Measurements from ENCODE around the gene MASP2.
"Not testable (repeated sequence)": the region's sequence is repeated elsewhere in the genome, so short reads cannot be mapped to it uniquely, and the experiment has no call there.

Gene MASP2

GRCh38 chr1:11063937-11064537 is 17.0 kb upstream of the MASP2 start:
- H3K4me1 ChIP-seq (ENCODE audit: control insufficient read depth in 1 of 2, insufficient read depth in 2 of 2, low read length in 2 of 2); H3K18ac ChIP-seq (ENCODE audit: low read length); H4K91ac ChIP-seq (ENCODE audit: low read depth, low read length); H2BK120ac ChIP-seq (ENCODE audit: insufficient read depth, low read length, poor library complexity); H2AK5ac ChIP-seq (ENCODE audit: low read length); H3K9ac ChIP-seq (ENCODE audit: low read length); H4K12ac ChIP-seq (ENCODE audit: low read depth, low read length); H3K4me2 ChIP-seq (ENCODE audit: low read length); H2BK12ac ChIP-seq (ENCODE audit: low read length); H3K27ac ChIP-seq (ENCODE audit: low read depth, low read length); H3K9me3 ChIP-seq (ENCODE audit: insufficient read depth, low read depth, low read length); H4K8ac ChIP-seq (ENCODE audit: low read depth, low read length); H3K4ac ChIP-seq (ENCODE audit: low read depth, low read length); H3K14ac ChIP-seq (ENCODE audit: low read length); H2BK5ac ChIP-seq (ENCODE audit: low read depth, low read length, poor library complexity); DNase-seq; H3K79me1 ChIP-seq (ENCODE audit: low read length); H3K23ac ChIP-seq (ENCODE audit: low read length); H3K79me2 ChIP-seq (ENCODE audit: control insufficient read depth, insufficient read depth, low read length, poor library complexity); H3K27me3 ChIP-seq (ENCODE audit: insufficient read depth, low read length); H2AFZ ChIP-seq (ENCODE audit: insufficient read depth, low read length, poor library complexity); H3K4me3 ChIP-seq (ENCODE audit: low read depth, low read length): not testable (repeated sequence)
- no CpG with 5 or more reads among the region's 18 CpGs for WGBS (ENCODE audit: extremely low coverage, insufficient coverage, insufficient read length)
- peaks cover 42 to 44% of the 10 kb centered on the region in 2 experiments for H3K36me3 ChIP-seq (ENCODE audit: control insufficient read depth in 1 of 2, insufficient read depth in 2 of 2, low read length in 2 of 2)

GRCh38 chr1:11062965-11063401 is 15.9 kb upstream of the MASP2 start:
- WGBS (ENCODE audit: extremely low coverage, insufficient coverage, insufficient read length) = no CpG with 5 or more reads among the region's 3 CpGs
- no peak overlapping the region for H3K14ac ChIP-seq (ENCODE audit: low read length)
- no peaks in the 10 kb centered on the region for H3K9me3 ChIP-seq (ENCODE audit: insufficient read depth, low read depth, low read length)
- peaks cover 9% of the 10 kb centered on the region for H3K79me2 ChIP-seq (ENCODE audit: control insufficient read depth, insufficient read depth, low read length, poor library complexity)
- H2BK5ac ChIP-seq (ENCODE audit: low read depth, low read length, poor library complexity) = no peak overlapping the region
- no peak overlapping the region for H3K27ac ChIP-seq (ENCODE audit: low read depth, low read length)
- H3K4me2 ChIP-seq (ENCODE audit: low read length) = no peak overlapping the region
- peaks cover 33 to 34% of the 10 kb centered on the region in 2 experiments for H3K36me3 ChIP-seq (ENCODE audit: control insufficient read depth in 1 of 2, insufficient read depth in 2 of 2, low read length in 2 of 2)
- H2BK12ac ChIP-seq (ENCODE audit: low read length) = no peak overlapping the region
- peaks cover 0 to 11% of the 10 kb centered on the region in 2 experiments for H3K4me1 ChIP-seq (ENCODE audit: control insufficient read depth in 1 of 2, insufficient read depth in 2 of 2, low read length in 2 of 2)
- no peak overlapping the region for H2AFZ ChIP-seq (ENCODE audit: insufficient read depth, low read length, poor library complexity)
- H4K8ac ChIP-seq (ENCODE audit: low read depth, low read length) = no peak overlapping the region
- no peak overlapping the region for H3K23ac ChIP-seq (ENCODE audit: low read length)
- no peak overlapping the region for H3K4ac ChIP-seq (ENCODE audit: low read depth, low read length)
- H3K79me1 ChIP-seq (ENCODE audit: low read length) = peaks cover 2% of the 10 kb centered on the region
- H4K12ac ChIP-seq (ENCODE audit: low read depth, low read length) = no peak overlapping the region
- no peak for DNase-seq
- no peak overlapping the region for H3K4me3 ChIP-seq (ENCODE audit: low read depth, low read length)
- H3K9ac ChIP-seq (ENCODE audit: low read length) = no peak overlapping the region
- no peak overlapping the region for H3K18ac ChIP-seq (ENCODE audit: low read length)
- H2BK120ac ChIP-seq (ENCODE audit: insufficient read depth, low read length, poor library complexity) = no peak overlapping the region
- no peak overlapping the region for H4K91ac ChIP-seq (ENCODE audit: low read depth, low read length)
- H2AK5ac ChIP-seq (ENCODE audit: low read length) = no peak overlapping the region
- H3K27me3 ChIP-seq (ENCODE audit: insufficient read depth, low read length) = no peaks in the 10 kb centered on the region

GRCh38 chr1:11061652-11062365 is 14.8 kb upstream of the MASP2 start:
- Histone ChIP-seq H2BK12ac (ENCODE audit: low read length) (no peak overlapping the region), H3K27ac (ENCODE audit: low read depth, low read length) (no peak overlapping the region), H3K14ac (ENCODE audit: low read length) (no peak overlapping the region), H4K8ac (ENCODE audit: low read depth, low read length) (no peak overlapping the region), H3K4me3 (ENCODE audit: low read depth, low read length) (no peak overlapping the region), H3K9me3 (ENCODE audit: insufficient read depth, low read depth, low read length) (no peaks in the 10 kb centered on the region), H3K79me2 (ENCODE audit: control insufficient read depth, insufficient read depth, low read length, poor library complexity) (peaks cover 9% of the 10 kb centered on the region), H4K12ac (ENCODE audit: low read depth, low read length) (no peak overlapping the region), H3K36me3 (ENCODE audit: control insufficient read depth in 1 of 2, insufficient read depth in 2 of 2, low read length in 2 of 2) (peaks cover 26 to 30% of the 10 kb centered on the region in 2 experiments), H2AFZ (ENCODE audit: insufficient read depth, low read length, poor library complexity) (no peak overlapping the region), H2BK5ac (ENCODE audit: low read depth, low read length, poor library complexity) (no peak overlapping the region), H3K79me1 (ENCODE audit: low read length) (peaks cover 2% of the 10 kb centered on the region), H3K27me3 (ENCODE audit: insufficient read depth, low read length) (no peaks in the 10 kb centered on the region), H3K4me1 (ENCODE audit: control insufficient read depth in 1 of 2, insufficient read depth in 2 of 2, low read length in 2 of 2) (peaks cover 0 to 11% of the 10 kb centered on the region in 2 experiments), H3K9ac (ENCODE audit: low read length) (no peak overlapping the region), H2AK5ac (ENCODE audit: low read length) (no peak overlapping the region), H2BK120ac (ENCODE audit: insufficient read depth, low read length, poor library complexity) (no peak overlapping the region), H3K23ac (ENCODE audit: low read length) (no peak overlapping the region), H3K4me2 (ENCODE audit: low read length) (no peak overlapping the region), H4K91ac (ENCODE audit: low read depth, low read length) (no peak overlapping the region), H3K4ac (ENCODE audit: low read depth, low read length) (no peak overlapping the region), H3K18ac (ENCODE audit: low read length) (no peak overlapping the region)
- WGBS (ENCODE audit: extremely low coverage, insufficient coverage, insufficient read length) = no CpG with 5 or more reads among the region's 5 CpGs
- DNase-seq = no peak

- Histone ChIP-seq H4K91ac (ENCODE audit: low read depth, low read length) (peak within 1 kb of the TSS; percentile 72), H4K8ac (ENCODE audit: low read depth, low read length) (peak within 1 kb of the TSS; percentile 86), H3K4ac (ENCODE audit: low read depth, low read length) (peak within 1 kb of the TSS; percentile 41), H3K27me3 (ENCODE audit: insufficient read depth, low read length) (no peaks in the 10 kb centered on the region), H4K12ac (ENCODE audit: low read depth, low read length) (peak within 1 kb of the TSS; percentile 49), H2BK120ac (ENCODE audit: insufficient read depth, low read length, poor library complexity) (peak within 1 kb of the TSS; percentile 70), H3K14ac (ENCODE audit: low read length) (peak within 1 kb of the TSS; percentile 74), H2AK5ac (ENCODE audit: low read length) (no peak within 1 kb of the TSS), H2BK5ac (ENCODE audit: low read depth, low read length, poor library complexity) (peak within 1 kb of the TSS; percentile 14), H3K4me2 (ENCODE audit: low read length) (peak within 1 kb of the TSS; percentile 81), H3K4me3 (ENCODE audit: low read depth, low read length) (peak within 1 kb of the TSS; percentile 89), H3K27ac (ENCODE audit: low read depth, low read length) (no peak within 1 kb of the TSS), H3K9me3 (ENCODE audit: insufficient read depth, low read depth, low read length) (no peaks in the 10 kb centered on the region), H3K23ac (ENCODE audit: low read length) (no peak within 1 kb of the TSS), H3K9ac (ENCODE audit: low read length) (peak within 1 kb of the TSS; percentile 81), H3K79me2 (ENCODE audit: control insufficient read depth, insufficient read depth, low read length, poor library complexity) (peaks cover 9% of the 10 kb centered on the region), H3K4me1 (ENCODE audit: control insufficient read depth in 1 of 2, insufficient read depth in 2 of 2, low read length in 2 of 2) (peaks cover 0 to 11% of the 10 kb centered on the region in 2 experiments), H3K18ac (ENCODE audit: low read length) (peak within 1 kb of the TSS; percentile 13), H2AFZ (ENCODE audit: insufficient read depth, low read length, poor library complexity) (peak within 1 kb of the TSS; percentile 87), H3K79me1 (ENCODE audit: low read length) (peaks cover 2% of the 10 kb centered on the region), H2BK12ac (ENCODE audit: low read length) (no peak within 1 kb of the TSS), H3K36me3 (ENCODE audit: control insufficient read depth in 1 of 2, insufficient read depth in 2 of 2, low read length in 2 of 2) (peaks cover 26 to 28% of the 10 kb centered on the region in 2 experiments)
- no CpG with 5 or more reads among the region's 83 CpGs for WGBS (ENCODE audit: extremely low coverage, insufficient coverage, insufficient read length)
- peak; percentile 93 to 96 for DNase-seq
These were observed 13.2 kb upstream of the MASP2 start, which contains the start of gene SRM for GRCh38 chr1:11059968-11060830. TSS of gene SRM (minus strand) at chr1:11060018. CDS start at chr1:11059943, 75 bp downstream.
